Measurements from ENCODE around the gene CAPN9.

DNA sequence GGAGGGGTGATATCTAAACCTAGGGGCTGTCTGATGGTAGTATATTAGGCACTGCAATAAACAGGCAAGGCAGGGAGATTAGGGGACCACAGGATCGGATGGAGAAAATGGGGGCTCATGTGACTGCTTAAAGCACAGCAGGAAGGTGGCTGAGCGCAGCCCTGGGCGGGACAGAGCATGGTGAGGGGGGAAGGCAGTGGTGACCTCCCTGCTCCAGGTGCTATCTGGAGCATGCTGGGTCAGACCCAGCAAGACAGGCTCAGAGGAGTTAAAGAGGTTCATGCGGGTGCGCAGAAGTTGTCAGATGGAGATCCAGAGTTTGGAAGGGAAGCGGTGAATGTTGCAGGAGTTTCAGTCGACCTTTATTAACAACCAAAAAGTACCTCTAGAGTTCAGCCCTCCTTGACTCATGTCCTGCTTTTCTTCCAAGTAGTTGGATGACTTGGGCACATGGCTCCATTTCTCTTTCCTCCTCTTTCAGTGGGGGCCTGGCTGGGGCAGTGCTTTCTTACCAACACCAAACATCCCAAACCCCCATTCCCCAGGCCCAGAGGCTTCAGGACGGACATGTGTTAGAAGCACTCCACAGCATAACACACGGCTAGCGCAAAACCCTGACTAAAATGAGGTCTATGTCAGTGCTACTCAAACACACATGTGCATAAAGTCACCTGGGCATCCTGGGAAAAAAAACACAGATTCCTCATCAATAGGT, 41.5 kb downstream of the CAPN9 start:
- TF ChIP-seq, protein P1, sequence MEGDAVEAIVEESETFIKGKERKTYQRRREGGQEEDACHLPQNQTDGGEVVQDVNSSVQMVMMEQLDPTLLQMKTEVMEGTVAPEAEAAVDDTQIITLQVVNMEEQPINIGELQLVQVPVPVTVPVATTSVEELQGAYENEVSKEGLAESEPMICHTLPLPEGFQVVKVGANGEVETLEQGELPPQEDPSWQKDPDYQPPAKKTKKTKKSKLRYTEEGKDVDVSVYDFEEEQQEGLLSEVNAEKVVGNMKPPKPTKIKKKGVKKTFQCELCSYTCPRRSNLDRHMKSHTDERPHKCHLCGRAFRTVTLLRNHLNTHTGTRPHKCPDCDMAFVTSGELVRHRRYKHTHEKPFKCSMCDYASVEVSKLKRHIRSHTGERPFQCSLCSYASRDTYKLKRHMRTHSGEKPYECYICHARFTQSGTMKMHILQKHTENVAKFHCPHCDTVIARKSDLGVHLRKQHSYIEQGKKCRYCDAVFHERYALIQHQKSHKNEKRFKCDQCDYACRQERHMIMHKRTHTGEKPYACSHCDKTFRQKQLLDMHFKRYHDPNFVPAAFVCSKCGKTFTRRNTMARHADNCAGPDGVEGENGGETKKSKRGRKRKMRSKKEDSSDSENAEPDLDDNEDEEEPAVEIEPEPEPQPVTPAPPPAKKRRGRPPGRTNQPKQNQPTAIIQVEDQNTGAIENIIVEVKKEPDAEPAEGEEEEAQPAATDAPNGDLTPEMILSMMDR (optimal IDR thresholded peaks at IDR 0.05 in 1 of 3, IDR thresholded peaks at IDR 0.05 in 1 of 3, conservative IDR thresholded peaks at IDR 0.05 in 1 of 3; ENCODE audit: extremely low read depth in 1 of 3, insufficient read depth in 2 of 3, low read length in 3 of 3), result no peak
- TF ChIP-seq EZH2 (IDR thresholded peaks at IDR 0.05; ENCODE audit: low read length), result no peak
